ENCODE measurements around the gene LINC00237.

LINC00237 gene

DNA sequence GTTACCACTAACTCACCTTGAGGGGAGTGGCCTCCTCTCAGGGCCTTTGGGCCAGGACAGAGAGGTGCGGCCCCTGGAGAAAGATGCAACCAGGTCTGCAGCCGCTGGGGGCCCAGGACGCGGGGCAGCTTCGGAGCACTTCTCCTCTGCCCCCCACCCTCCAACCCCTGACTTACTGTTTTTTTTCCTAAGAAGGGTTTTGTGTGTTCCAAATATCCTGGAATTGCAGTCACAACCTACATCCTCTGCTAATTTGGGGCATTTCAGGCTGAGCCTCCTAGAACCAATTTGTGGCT lies 1.7 kb downstream of the LINC00237 start:
- H3K4me3 ChIP-seq (IDR thresholded peaks at IDR 0.05; ENCODE audit: insufficient read depth, low read depth, low read length): no peak overlapping the region
- no peaks in the 10 kb centered on the region for H4K20me1 ChIP-seq (ENCODE audit: insufficient read depth)
- H3K36me3 ChIP-seq (ENCODE audit: insufficient read depth): no peaks in the 10 kb centered on the region
- no peak overlapping the region for H2AFZ ChIP-seq (ENCODE audit: low read depth)
- H3K27me3 ChIP-seq (ENCODE audit: insufficient read depth, low read depth): no peaks in the 10 kb centered on the region
- H3K79me2 ChIP-seq (ENCODE audit: insufficient read depth, low read depth): no peaks in the 10 kb centered on the region
- no peak overlapping the region for H3K27ac ChIP-seq
- H3K4me2 ChIP-seq: no peak overlapping the region
- TF ChIP-seq, protein P1, sequence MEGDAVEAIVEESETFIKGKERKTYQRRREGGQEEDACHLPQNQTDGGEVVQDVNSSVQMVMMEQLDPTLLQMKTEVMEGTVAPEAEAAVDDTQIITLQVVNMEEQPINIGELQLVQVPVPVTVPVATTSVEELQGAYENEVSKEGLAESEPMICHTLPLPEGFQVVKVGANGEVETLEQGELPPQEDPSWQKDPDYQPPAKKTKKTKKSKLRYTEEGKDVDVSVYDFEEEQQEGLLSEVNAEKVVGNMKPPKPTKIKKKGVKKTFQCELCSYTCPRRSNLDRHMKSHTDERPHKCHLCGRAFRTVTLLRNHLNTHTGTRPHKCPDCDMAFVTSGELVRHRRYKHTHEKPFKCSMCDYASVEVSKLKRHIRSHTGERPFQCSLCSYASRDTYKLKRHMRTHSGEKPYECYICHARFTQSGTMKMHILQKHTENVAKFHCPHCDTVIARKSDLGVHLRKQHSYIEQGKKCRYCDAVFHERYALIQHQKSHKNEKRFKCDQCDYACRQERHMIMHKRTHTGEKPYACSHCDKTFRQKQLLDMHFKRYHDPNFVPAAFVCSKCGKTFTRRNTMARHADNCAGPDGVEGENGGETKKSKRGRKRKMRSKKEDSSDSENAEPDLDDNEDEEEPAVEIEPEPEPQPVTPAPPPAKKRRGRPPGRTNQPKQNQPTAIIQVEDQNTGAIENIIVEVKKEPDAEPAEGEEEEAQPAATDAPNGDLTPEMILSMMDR (conservative IDR thresholded peaks at IDR 0.05; ENCODE audit: low read depth, low read length): no peak
- H3K4me1 ChIP-seq (ENCODE audit: low read depth, poor library complexity, severe bottlenecking): peaks cover 4% of the 10 kb centered on the region
- H3K9ac ChIP-seq: no peak overlapping the region

DNA sequence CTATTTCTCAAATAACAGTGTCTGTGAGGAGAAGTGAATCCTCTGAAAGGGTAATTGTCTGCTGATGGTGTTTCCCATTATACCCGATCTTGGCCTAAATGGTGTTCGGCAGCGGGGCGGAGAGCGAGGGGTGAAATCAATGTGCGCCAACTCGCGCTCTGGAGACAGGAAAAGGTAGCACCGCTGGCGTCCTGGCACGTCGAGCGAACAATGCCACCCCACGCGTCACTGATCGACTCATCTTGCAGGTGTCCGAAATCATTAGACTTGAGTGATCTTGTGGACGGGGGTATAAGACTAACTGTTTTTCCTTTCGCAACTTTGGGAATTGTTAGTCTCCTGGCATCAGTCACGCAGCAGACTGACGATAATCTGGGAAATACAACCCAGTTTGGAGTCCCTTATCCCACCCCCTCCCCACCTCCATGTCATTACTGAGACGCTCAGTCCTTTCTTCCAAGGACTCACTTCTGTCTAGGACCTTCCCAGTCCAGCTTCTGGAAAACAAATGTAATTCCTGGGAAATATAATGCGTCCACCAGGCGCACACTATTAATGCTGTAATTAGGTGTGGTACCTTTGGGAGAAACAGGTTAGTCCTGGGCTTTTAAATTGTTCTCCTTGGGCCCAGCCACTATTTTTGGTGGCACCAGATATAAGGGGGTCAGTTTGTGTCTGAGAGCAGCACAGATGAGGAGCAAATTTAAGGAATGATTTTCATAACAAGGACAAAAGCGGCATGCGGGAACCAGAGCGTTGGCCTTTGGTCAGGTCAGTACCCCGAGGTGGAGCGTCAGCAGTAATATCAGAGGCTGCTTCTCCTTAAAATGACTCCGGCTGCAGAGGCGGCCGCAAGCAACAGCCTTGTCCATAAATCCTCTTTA lies 2.3 kb downstream of the LINC00237 start:
- H2AFZ ChIP-seq (ENCODE audit: low read depth): no peak overlapping the region
- H3K4me2 ChIP-seq: no peak overlapping the region
- H3K27me3 ChIP-seq (ENCODE audit: insufficient read depth, low read depth): no peaks in the 10 kb centered on the region
- peaks cover 4% of the 10 kb centered on the region for H3K4me1 ChIP-seq (ENCODE audit: low read depth, poor library complexity, severe bottlenecking)
- no peaks in the 10 kb centered on the region for H3K36me3 ChIP-seq (ENCODE audit: insufficient read depth)
- TF ChIP-seq, protein P1 (conservative IDR thresholded peaks at IDR 0.05; ENCODE audit: low read depth, low read length): no peak
- no peaks in the 10 kb centered on the region for H4K20me1 ChIP-seq (ENCODE audit: insufficient read depth)
- no peak overlapping the region for H3K27ac ChIP-seq
- H3K4me3 ChIP-seq (IDR thresholded peaks at IDR 0.05; ENCODE audit: insufficient read depth, low read depth, low read length): no peak overlapping the region
- H3K9ac ChIP-seq: no peak overlapping the region
- H3K79me2 ChIP-seq (ENCODE audit: insufficient read depth, low read depth): no peaks in the 10 kb centered on the region

DNA sequence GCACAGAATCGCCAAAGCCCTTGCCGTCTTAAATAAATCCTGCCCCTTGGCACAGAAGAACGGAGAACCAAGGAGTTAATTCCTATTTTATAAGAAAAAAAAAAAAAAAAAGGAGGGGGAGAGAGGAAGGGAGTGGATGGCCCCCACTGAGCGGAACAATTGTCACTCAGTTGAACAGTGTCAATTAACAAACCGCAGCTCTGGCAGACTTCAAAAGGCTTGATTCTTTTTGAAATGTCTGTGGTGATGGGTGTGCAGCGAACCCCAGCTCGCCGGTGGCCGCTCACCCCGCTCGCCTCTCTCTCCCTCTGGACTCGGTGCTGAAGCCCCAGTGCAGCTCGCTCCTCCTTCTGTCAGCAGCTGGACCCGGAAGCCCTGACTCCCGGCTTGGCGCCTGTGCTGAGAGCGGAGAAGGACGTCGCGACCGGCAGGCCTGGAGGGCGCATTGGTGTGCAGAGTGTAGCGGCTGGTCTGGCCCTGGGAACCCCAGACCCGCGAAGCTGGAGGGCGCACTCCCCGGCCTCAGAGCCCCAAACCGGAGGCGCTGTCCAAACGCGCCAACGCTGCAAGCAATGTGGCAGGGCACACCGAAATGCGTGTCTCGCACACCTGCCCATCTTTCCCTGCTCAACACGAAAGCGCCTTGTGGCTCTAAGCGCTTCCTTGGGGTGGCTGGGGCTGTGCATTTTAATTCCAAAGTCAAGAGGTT lies 3.4 kb downstream of the LINC00237 start:
- Histone ChIP-seq H3K9ac (no peak overlapping the region), H4K20me1 (ENCODE audit: insufficient read depth) (no peaks in the 10 kb centered on the region), H3K27me3 (ENCODE audit: insufficient read depth, low read depth) (no peaks in the 10 kb centered on the region), H3K4me1 (ENCODE audit: low read depth, poor library complexity, severe bottlenecking) (peaks cover 4% of the 10 kb centered on the region), H3K4me3 (IDR thresholded peaks at IDR 0.05; ENCODE audit: insufficient read depth, low read depth, low read length) (no peak overlapping the region), H2AFZ (ENCODE audit: low read depth) (peak overlapping the region; percentile 38; the same call in 1 of the 2 replicates), H3K79me2 (ENCODE audit: insufficient read depth, low read depth) (no peaks in the 10 kb centered on the region), H3K27ac (no peak overlapping the region; the same call in 1 of the 2 replicates), H3K4me2 (peak overlapping the region; percentile 9; the same call in 1 of the 2 replicates), H3K36me3 (ENCODE audit: insufficient read depth) (no peaks in the 10 kb centered on the region)
- TF ChIP-seq, protein P1 (conservative IDR thresholded peaks at IDR 0.05; ENCODE audit: low read depth, low read length): no peak

DNA sequence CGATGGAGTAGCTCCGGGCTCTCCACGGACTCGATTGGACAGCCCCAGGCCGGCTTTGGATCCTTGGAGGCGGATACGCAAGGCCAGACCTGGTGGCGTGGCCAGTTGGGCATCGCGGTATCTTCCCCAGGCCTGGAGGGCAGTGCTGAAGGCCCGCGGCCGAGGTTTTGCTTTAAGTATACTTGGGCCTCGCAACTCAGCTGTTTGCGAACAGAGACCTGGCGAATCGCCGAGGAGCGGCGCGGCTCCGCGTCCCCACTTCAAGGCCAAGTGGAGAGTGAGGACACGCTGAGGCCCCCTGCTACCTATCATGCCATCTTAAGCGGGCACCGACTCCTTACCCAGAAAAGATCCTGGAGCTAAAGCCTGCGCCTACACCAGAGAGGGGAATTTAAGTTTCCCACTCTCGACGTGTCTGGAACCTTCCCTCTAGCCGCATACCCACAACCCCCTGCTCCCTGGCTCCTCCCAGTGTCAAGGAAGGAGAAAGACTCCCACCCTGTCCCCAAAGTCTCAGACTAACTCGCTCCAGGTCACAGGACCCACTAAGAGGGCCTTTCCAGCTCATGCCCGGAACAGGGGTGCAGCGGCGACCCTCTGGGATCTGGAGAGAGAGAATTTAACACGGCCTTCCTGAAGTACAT lies 4.1 kb downstream of the LINC00237 start:
- Histone ChIP-seq H3K27ac (no peak overlapping the region; the same call in 1 of the 2 replicates), H4K20me1 (ENCODE audit: insufficient read depth) (no peaks in the 10 kb centered on the region), H3K4me1 (ENCODE audit: low read depth, poor library complexity, severe bottlenecking) (peaks cover 4% of the 10 kb centered on the region), H2AFZ (ENCODE audit: low read depth) (peak overlapping the region; percentile 100), H3K4me2 (peak overlapping the region; percentile 9; the same call in 1 of the 2 replicates), H3K27me3 (ENCODE audit: insufficient read depth, low read depth) (no peaks in the 10 kb centered on the region), H3K36me3 (ENCODE audit: insufficient read depth) (no peaks in the 10 kb centered on the region), H3K9ac (no peak overlapping the region; the same call in 1 of the 2 replicates), H3K79me2 (ENCODE audit: insufficient read depth, low read depth) (no peaks in the 10 kb centered on the region), H3K4me3 (IDR thresholded peaks at IDR 0.05; ENCODE audit: insufficient read depth, low read depth, low read length) (no peak overlapping the region)
- TF ChIP-seq, protein P1 (conservative IDR thresholded peaks at IDR 0.05; ENCODE audit: low read depth, low read length): no peak
